ENCODE data around the gene TNNT2. TPM values are rescaled to one million over a fixed set of nuclear protein-coding genes. Genes with fewer than 3 reads are reported as not detected.

Gene TNNT2
- total RNA-seq, 1 experiment from 2014 or later, result not detected

DNA sequence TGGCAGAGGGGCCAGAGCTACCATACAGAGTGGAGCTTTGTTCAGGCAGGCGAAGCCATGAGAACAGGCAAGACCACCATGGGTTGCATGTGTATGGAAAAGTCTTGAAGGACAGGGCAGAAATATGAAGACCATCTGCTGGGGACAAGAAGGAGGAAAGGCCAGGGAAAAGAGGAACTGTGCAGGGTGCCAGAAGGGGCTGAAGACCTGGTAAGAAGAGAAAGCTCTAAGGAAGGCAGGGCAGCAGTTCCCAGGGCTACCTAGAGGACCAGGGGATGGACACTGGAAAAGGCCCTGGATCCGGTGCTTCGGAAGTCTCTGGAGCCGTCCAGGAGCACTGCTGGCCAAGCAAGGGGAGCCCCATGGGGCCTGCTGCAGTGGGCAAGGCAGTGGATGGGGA lies 50.8 kb downstream of the TNNT2 start:
- H3K4me3 ChIP-seq (ENCODE audit: low read depth in 2 of 2, low read length in 2 of 2), result no peak overlapping the region
- TF ChIP-seq TCF7L2 (IDR thresholded peaks at IDR 0.05; ENCODE audit: low read depth, low read length) (no peak), POLR2AphosphoS5 (IDR thresholded peaks at IDR 0.05; ENCODE audit: low read depth, low read length) (no peak), SIN3A (IDR thresholded peaks at IDR 0.05; ENCODE audit: borderline replicate concordance, insufficient read depth, low read depth, low read length) (no peak), CTCF (IDR thresholded peaks at IDR 0.05) (no peak), REST (IDR thresholded peaks at IDR 0.05; ENCODE audit: insufficient read depth in 1 of 2, low read depth in 2 of 2, low read length in 1 of 2) (no peak)

DNA sequence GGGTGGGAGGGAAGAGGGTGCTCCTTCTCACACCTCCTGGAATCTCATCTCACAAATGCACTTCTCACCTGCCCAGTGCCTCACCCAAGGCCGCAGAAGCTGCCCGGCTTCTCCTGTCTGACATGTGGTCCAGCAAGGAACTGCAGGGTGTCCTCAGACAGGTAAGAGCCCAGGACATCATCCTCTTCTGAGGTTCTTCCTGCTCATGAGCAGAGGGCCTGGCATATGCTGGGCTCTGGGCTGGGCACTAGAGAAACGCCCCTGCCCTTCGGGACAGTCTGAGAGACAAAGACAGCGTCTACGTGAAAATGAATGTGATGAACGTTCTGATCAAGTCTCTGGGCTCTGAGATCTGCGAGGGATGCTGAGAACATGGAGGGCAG lies 51.8 kb downstream of the TNNT2 start:
- in situ Hi-C loops (cut with HindIII; ENCODE audit: low pct_unique_long_range_greater_than_20kb, low sequenced_read_pairs) (no loop called here), intact Hi-C loops (cut with micrococcal nuclease; ENCODE audit: unreplicated experiment) (no loop called here)
- no peak for ATAC-seq
- Histone ChIP-seq H3K4me3 (ENCODE audit: low read depth in 2 of 2, low read length in 2 of 2) (no peak overlapping the region), H3K27ac (ENCODE audit: low read length) (no peak overlapping the region), H3K4me1 (ENCODE audit: control insufficient read depth, insufficient read depth, low read length) (no peaks in the 10 kb centered on the region), H3K9me3 (ENCODE audit: control insufficient read depth, insufficient read depth, low read depth, low read length) (no peaks in the 10 kb centered on the region), H3K27me3 (ENCODE audit: control insufficient read depth, insufficient read depth, low read length) (0 out of 2 replicates have a peak, but pooled peaks cover 2% of the 10 kb centered on the region), H3K36me3 (ENCODE audit: control insufficient read depth, insufficient read depth, low read length) (no peaks in the 10 kb centered on the region)
- POLR2A ChIA-PET, result no interaction called here
- BruUV-seq (replicated peaks), result no TSS peak
- CTCF ChIA-PET, result no interaction called here
- TF ChIP-seq REST (IDR thresholded peaks at IDR 0.05; ENCODE audit: insufficient read depth in 1 of 2, low read depth in 2 of 2, low read length in 1 of 2) (no peak), TCF7L2 (IDR thresholded peaks at IDR 0.05; ENCODE audit: low read depth, low read length) (no peak), POLR2AphosphoS5 (IDR thresholded peaks at IDR 0.05; ENCODE audit: low read depth, low read length) (no peak), SIN3A (IDR thresholded peaks at IDR 0.05; ENCODE audit: borderline replicate concordance, insufficient read depth, low read depth, low read length) (no peak), CTCF (IDR thresholded peaks at IDR 0.05) (no peak)
- DNase-seq (ENCODE audit: low read depth, low spot score), result no peak

More for the DNA sequence above, 50.8 kb downstream of the TNNT2 start:
- H3K9me3 ChIP-seq (ENCODE audit: control insufficient read depth, insufficient read depth, low read depth, low read length), result no peaks in the 10 kb centered on the region
- no TSS peak for BruUV-seq (replicated peaks)
- H3K27me3 ChIP-seq (ENCODE audit: control insufficient read depth, insufficient read depth, low read length), result 0 out of 2 replicates have a peak, but pooled peaks cover 2% of the 10 kb centered on the region
- POLR2A ChIA-PET, result no interaction called here
- H3K27ac ChIP-seq (ENCODE audit: low read length), result no peak overlapping the region
- no peaks in the 10 kb centered on the region for H3K36me3 ChIP-seq (ENCODE audit: control insufficient read depth, insufficient read depth, low read length)
- DNase-seq (ENCODE audit: low read depth, low spot score) (no peak), ATAC-seq (no peak)
- intact Hi-C loops (cut with micrococcal nuclease; ENCODE audit: unreplicated experiment) (no loop called here), in situ Hi-C loops (cut with HindIII; ENCODE audit: low pct_unique_long_range_greater_than_20kb, low sequenced_read_pairs) (no loop called here)
- CTCF ChIA-PET, result no interaction called here
- no peaks in the 10 kb centered on the region for H3K4me1 ChIP-seq (ENCODE audit: control insufficient read depth, insufficient read depth, low read length)

Data from Panc1 (cell line).